Panc1 (cell line): ENCODE measurements around the gene UGT1A4. TPM values are rescaled to one million over a fixed set of nuclear protein-coding genes. Genes with fewer than 3 reads are reported as not detected.

Source experiments
- ATAC-seq: fragments of 200-7000 bp; cut with Tn5 transposase; 2 replicates; pipeline ENCODE4 v1.9.1; 2020; ENCODE audit warnings: mild to moderate bottlenecking, moderate library complexity
- BruUV-seq: library from RNA; stranded (reverse); fragments of 400-500 nt; replicated peaks from 2 replicates; lab custom pipeline; 2021; lab: Mats Ljungman, UMichigan
- CTCF ChIA-PET: fragments of 300-600 bp; sonication (Branson Sonifier 250); formaldehyde crosslinking; loops from one replicate; lab custom pipeline; 2022; ENCODE audit warnings: antibody characterized with exemption; lab: Charles Lee
- POLR2A ChIA-PET: fragments of 300-600 bp; sonication (Branson Sonifier 250); formaldehyde crosslinking; loops from one replicate; lab custom pipeline; 2022; ENCODE audit warnings: antibody characterized with exemption; lab: Charles Lee
- DNase-seq: peaks from one replicate; pipeline ENCODE4 v3.0.0-alpha.2; 2010; ENCODE audit warnings: low read depth, low spot score
- H3K27ac ChIP-seq: 2 replicates; pipeline ENCODE4 v1.5.1; 2011; ENCODE audit warnings: mild to moderate bottlenecking, low read length, inconsistent platforms
- H3K27me3 ChIP-seq: fragments of 200-500 bp; sonication (Bioruptor generic); 2 replicates; pipeline ENCODE4 v1.6.0; 2014; ENCODE audit warnings: low read length, inconsistent platforms; ENCODE audit not compliant: control insufficient read depth, insufficient read depth
- H3K36me3 ChIP-seq: fragments of 200-500 bp; sonication (Bioruptor generic); 2 replicates; pipeline ENCODE4 v1.5.1; 2014; ENCODE audit warnings: inconsistent platforms, mild to moderate bottlenecking, low read length, moderate library complexity; ENCODE audit not compliant: control insufficient read depth, insufficient read depth
- H3K4me1 ChIP-seq: 2 replicates; pipeline ENCODE4 v1.5.1; 2011; ENCODE audit warnings: inconsistent platforms, mild to moderate bottlenecking, low read length, moderate library complexity; ENCODE audit not compliant: control insufficient read depth, insufficient read depth
- H3K4me3 ChIP-seq, 2 experiments: 2 replicates each; pipeline ENCODE4 v1.5.1; 2011 to 2012; ENCODE audit warnings: low read depth in 2 of 2, low read length in 2 of 2, mild to moderate bottlenecking in 2 of 2, inconsistent platforms in 1 of 2, moderate library complexity in 1 of 2
- H3K9me3 ChIP-seq: fragments of 200-500 bp; sonication (Bioruptor generic); 2 replicates; pipeline ENCODE4 v1.5.1; 2014; ENCODE audit warnings: low read depth, mild to moderate bottlenecking, inconsistent platforms, low read length, moderate library complexity; ENCODE audit not compliant: control insufficient read depth, insufficient read depth
- CTCF ChIP-seq: fragments of 450-650 bp; IDR thresholded peaks from 2 replicates; pipeline ENCODE4 v1.5.1; 2017; ENCODE audit warnings: mild to moderate bottlenecking
- POLR2AphosphoS5 ChIP-seq: IDR thresholded peaks from 2 replicates; pipeline ENCODE4 v1.6.1; 2012; ENCODE audit warnings: mild to moderate bottlenecking, low read depth, low read length, moderate library complexity
- REST ChIP-seq, 2 experiments: IDR thresholded peaks; 2 replicates each; pipeline ENCODE4 v1.6.1; 2011 to 2012; ENCODE audit warnings: low read depth in 2 of 2, control low read depth in 1 of 2, low read length in 1 of 2, mild to moderate bottlenecking in 1 of 2, moderate library complexity in 1 of 2; ENCODE audit not compliant: insufficient read depth in 1 of 2
- SIN3A ChIP-seq: IDR thresholded peaks from 2 replicates; pipeline ENCODE4 v1.6.1; 2012; ENCODE audit warnings: low read depth, mild to moderate bottlenecking, low read length, moderate library complexity, borderline replicate concordance; ENCODE audit not compliant: insufficient read depth
- TCF7L2 ChIP-seq: IDR thresholded peaks from 2 replicates; pipeline ENCODE4 v1.6.1; 2011; ENCODE audit warnings: mild to moderate bottlenecking, low read depth, low read length, inconsistent platforms
- in situ Hi-C: cut with HindIII; loops from 2 replicates; pipeline ENCODE4 v1.10.0; 2016; ENCODE audit warnings: low sequenced_read_pairs, low pct_unique_long_range_greater_than_20kb
- intact Hi-C: fragments of 100-400 bp; cut with micrococcal nuclease; formaldehyde crosslinking; loops from one replicate; pipeline ENCODE4 v1.10.0; 2022; ENCODE audit not compliant: unreplicated experiment
- total RNA-seq: library from RNA; stranded (reverse); gene quantifications from one replicate; pipeline ENCODE4 v1.2.1, GENCODE V29; 2021; ENCODE audit not compliant: unreplicated experiment

The UGT1A4 gene
- total RNA-seq, 1 experiment from 2014 or later = not detected

GRCh38 chr2:233689501-233689900, 29.0 kb upstream of the UGT1A4 start:
- ATAC-seq (no peak), DNase-seq (no peak)
- Histone ChIP-seq H3K9me3 (no peaks in the 10 kb centered on the region), H3K4me1 (peaks cover 8% of the 10 kb centered on the region), H3K27me3 (no peaks in the 10 kb centered on the region), H3K27ac (peak overlapping the region; percentile 18; the same call in 1 of the 2 replicates), H3K36me3 (no peaks in the 10 kb centered on the region), H3K4me3 (no peak overlapping the region)
- CTCF ChIA-PET = no interaction called here
- intact Hi-C loops (no loop called here), in situ Hi-C loops (no loop called here)
- POLR2A ChIA-PET = no interaction called here
- no TSS peak for BruUV-seq
- TF ChIP-seq POLR2AphosphoS5 (no peak), SIN3A (no peak)

- TF ChIP-seq REST (IDR thresholded peaks at IDR 0.05; ENCODE audit: insufficient read depth in 1 of 2, low read depth in 2 of 2, low read length in 1 of 2) (no peak), SIN3A (no peak), CTCF (no peak), POLR2AphosphoS5 (no peak), TCF7L2 (no peak)
- H3K36me3 ChIP-seq = no peaks in the 10 kb centered on the region
- ChIA-PET POLR2A (interaction anchor here (0.7 kb wide), 1 partner anchor 77 kb away, joined by 4 read pairs; no protein-coding TSS in a partner anchor), CTCF (no interaction called here)
- no peak overlapping the region for H3K27ac ChIP-seq
- H3K4me3 ChIP-seq = no peak overlapping the region
- in situ Hi-C loops (no loop called here), intact Hi-C loops (no loop called here)
- peaks cover 8% of the 10 kb centered on the region for H3K4me1 ChIP-seq
- no peaks in the 10 kb centered on the region for H3K9me3 ChIP-seq
- BruUV-seq = no TSS peak
- ATAC-seq (no peak), DNase-seq (no peak)
- no peaks in the 10 kb centered on the region for H3K27me3 ChIP-seq
These were observed 28.1 kb upstream of the UGT1A4 start for GRCh38 chr2:233690444-233690843.
